ENCODE measurements around the gene CALML5. TPM values are rescaled to one million over a fixed set of nuclear protein-coding genes. Genes with fewer than 3 reads are reported as not detected.

The CALML5 gene
- total RNA-seq, 1 experiment from 2014 or later = not detected

GRCh38 chr10:5506246-5506645, 6.9 kb upstream of the CALML5 start:
- ChIA-PET CTCF (no interaction called here), POLR2A (no interaction called here), RAD21 (ENCODE audit: low non-redundant PET in 1 of 2, low total read pairs in 2 of 2, uncharacterized antibody in 2 of 2, unreplicated experiment in 2 of 2) (no interaction called here)
- H3K4me3 ChIP-seq (replicated peaks in 1 of 2; ENCODE audit: low read depth in 1 of 2, low read length in 2 of 2) = no peak overlapping the region
- H3K36me3 ChIP-seq (ENCODE audit: control insufficient read depth in 1 of 2, insufficient read depth in 2 of 2, low read length in 2 of 2) = no peaks in the 10 kb centered on the region
- no peak for DNase-seq (ENCODE audit: low read depth, low spot score)
- intact Hi-C loops (cut with micrococcal nuclease) = no loop called here
- H3K9me3 ChIP-seq (ENCODE audit: control insufficient read depth in 1 of 2, insufficient read depth in 1 of 2, low read depth in 1 of 2, low read length in 2 of 2) = no peaks in the 10 kb centered on the region
- TF ChIP-seq POLR2A (IDR thresholded peaks at IDR 0.05; ENCODE audit: borderline replicate concordance, extremely low read depth, insufficient read depth, insufficient read length) (no peak), SRF (IDR thresholded peaks at IDR 0.05; ENCODE audit: low read depth) (no peak), RAD21 (IDR thresholded peaks at IDR 0.05; ENCODE audit: low read depth) (no peak), ELF1 (IDR thresholded peaks at IDR 0.05; ENCODE audit: borderline replicate concordance, low read depth) (no peak), EZH2 (IDR thresholded peaks at IDR 0.05) (no peak), EZH2phosphoT487 (IDR thresholded peaks at IDR 0.05; ENCODE audit: borderline replicate concordance) (no peak), MAX (IDR thresholded peaks at IDR 0.05) (no peak), EGR1 (IDR thresholded peaks at IDR 0.05; ENCODE audit: low read depth) (no peak), ZNF274 (IDR thresholded peaks at IDR 0.05; ENCODE audit: low read depth, low read length) (no peak), YY1 (IDR thresholded peaks at IDR 0.05; ENCODE audit: extremely low read depth, insufficient replicate concordance, low read depth, low read length) (no peak), CBX3 (IDR thresholded peaks at IDR 0.05; ENCODE audit: low read depth) (no peak), ATF3 (IDR thresholded peaks at IDR 0.05) (no peak), SIN3A (IDR thresholded peaks at IDR 0.05; ENCODE audit: low read depth) (no peak), SP1 (IDR thresholded peaks at IDR 0.05; ENCODE audit: low read depth) (no peak), POLR2AphosphoS5 (IDR thresholded peaks at IDR 0.05; ENCODE audit: low read depth, low read length) (no peak), TCF7L2 (IDR thresholded peaks at IDR 0.05; ENCODE audit: borderline replicate concordance, extremely low read depth, insufficient read depth, insufficient read length) (no peak), CTCF (IDR thresholded peaks at IDR 0.05 in 2 of 3, conservative IDR thresholded peaks at IDR 0.05 in 1 of 3; ENCODE audit: borderline replicate concordance in 1 of 3, insufficient read depth in 1 of 3, low read depth in 2 of 3, low read length in 2 of 3) (no peak), REST (IDR thresholded peaks at IDR 0.05; ENCODE audit: low read depth) (no peak)
- H3K27me3 ChIP-seq (ENCODE audit: insufficient read depth, low read length) = peaks cover 22% of the 10 kb centered on the region; the same call in 1 of the 2 replicates
- ATAC-seq = no peak
- H3K79me2 ChIP-seq (ENCODE audit: insufficient read depth, low read length) = no peaks in the 10 kb centered on the region
- peaks cover 0 to 3% of the 10 kb centered on the region in 2 experiments; a peak in 1 of 4 replicates for H3K4me1 ChIP-seq (ENCODE audit: control insufficient read depth in 1 of 2, insufficient read depth in 2 of 2, low read length in 2 of 2)
- H3K4me2 ChIP-seq (ENCODE audit: low read length) = no peak overlapping the region
- BruUV-seq (replicated peaks) = no TSS peak
- no peak overlapping the region for H2AFZ ChIP-seq (ENCODE audit: low read depth, low read length, poor library complexity, severe bottlenecking)
- H3K9ac ChIP-seq (ENCODE audit: low read length) = no peak overlapping the region
- no peaks in the 10 kb centered on the region for H4K20me1 ChIP-seq (ENCODE audit: insufficient read depth)
- no peaks in the 10 kb centered on the region for H3K9me2 ChIP-seq (ENCODE audit: insufficient read depth)
- H3K27ac ChIP-seq (ENCODE audit: low read depth, low read length) = no peak overlapping the region

All from HCT116 (cell line).